NCI-H2081 (cell line): Measurements from ENCODE around the gene ZNF219.
A peak's percentile ranks its signal among the peaks of the same experiment; 100 is the strongest.

Source experiments
- DNase-seq, 2 experiments: peaks; one replicate each; lab custom pipeline; 2025; lab: John Stamatoyannopoulos, UW

Gene ZNF219

GRCh38 chr14:21066882-21067502 lies 31.5 kb downstream of the ZNF219 start:
- peak; percentile 27 to 31 for DNase-seq

GRCh38 chr14:21063479-21063878 lies 35.0 kb downstream of the ZNF219 start:
- DNase-seq, result no peak

GRCh38 chr14:21061347-21061668 lies 37.1 kb downstream of the ZNF219 start:
- no peak for DNase-seq

GRCh38 chr14:21060614-21061346 lies 37.7 kb downstream of the ZNF219 start:
- no peak for DNase-seq

GRCh38 chr14:21059842-21060613 lies 38.4 kb downstream of the ZNF219 start:
- DNase-seq, result no peak

- no peak for DNase-seq
These were observed 39.6 kb downstream of the ZNF219 start for GRCh38 chr14:21058903-21059302.

- no peak for DNase-seq
These were observed 40.4 kb downstream of the ZNF219 start, which contains the start of gene RNASE8 for GRCh38 chr14:21057803-21058675. RNASE8 (plus strand) TSS chr14:21057822; CDS start chr14:21057893, 71 bp downstream.

GRCh38 chr14:21056520-21057163 lies 41.8 kb downstream of the ZNF219 start:
- no peak for DNase-seq

GRCh38 chr14:21055432-21056117 lies 42.9 kb downstream of the ZNF219 start:
- no peak for DNase-seq

GRCh38 chr14:21054768-21055145 lies 43.7 kb downstream of the ZNF219 start:
- DNase-seq, result no peak

- DNase-seq, result no peak
These were observed 44.2 kb downstream of the ZNF219 start for GRCh38 chr14:21054123-21054767.

GRCh38 chr14:21053184-21054122 lies 45.0 kb downstream of the ZNF219 start:
- no peak for DNase-seq

- DNase-seq, result no peak
These were observed 47.9 kb downstream of the ZNF219 start for GRCh38 chr14:21050597-21050996.

GRCh38 chr14:21049271-21049673 lies 49.2 kb downstream of the ZNF219 start:
- DNase-seq, result no peak

GRCh38 chr14:21048638-21049037 lies 49.8 kb downstream of the ZNF219 start:
- no peak for DNase-seq

GRCh38 chr14:21047378-21047781 lies 51.1 kb downstream of the ZNF219 start:
- no peak for DNase-seq

GRCh38 chr14:21043974-21044618 lies 54.4 kb downstream of the ZNF219 start:
- no peak for DNase-seq

- no peak for DNase-seq
These were observed 55.0 kb downstream of the ZNF219 start for GRCh38 chr14:21043387-21043973.
